Measurements from ENCODE around the gene BZW2. TPM values are rescaled to one million over a fixed set of nuclear protein-coding genes. Genes with fewer than 3 reads are reported as not detected.

The BZW2 gene
- total RNA-seq, 1 donor from 2014 or later: 67.7 TPM

GRCh38 chr7:16721541-16721940, 75.6 kb downstream of the BZW2 start:
- no peak for DNase-seq

GRCh38 chr7:16724344-16724743, 78.4 kb downstream of the BZW2 start:
- DNase-seq: no peak

DNA sequence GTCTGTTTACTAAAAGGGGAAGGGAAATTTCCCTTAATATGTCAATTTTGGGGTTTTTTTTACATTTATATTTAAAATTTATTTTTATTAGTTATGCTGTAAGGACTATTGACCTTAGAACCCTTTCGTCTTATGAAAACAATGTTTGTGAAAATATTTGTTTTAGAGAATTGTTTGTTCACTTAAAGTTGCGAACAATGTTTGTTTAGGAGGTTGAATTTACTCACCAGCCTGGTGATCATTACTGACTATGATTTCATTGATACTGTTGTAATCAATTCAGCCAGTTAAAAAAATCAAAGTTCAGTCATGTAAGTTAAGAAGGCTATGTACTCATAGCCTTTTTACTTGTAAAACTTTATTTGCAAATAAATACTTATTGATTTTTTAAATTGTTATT, 80.2 kb downstream of the BZW2 start:
- DNase-seq: no peak

DNA sequence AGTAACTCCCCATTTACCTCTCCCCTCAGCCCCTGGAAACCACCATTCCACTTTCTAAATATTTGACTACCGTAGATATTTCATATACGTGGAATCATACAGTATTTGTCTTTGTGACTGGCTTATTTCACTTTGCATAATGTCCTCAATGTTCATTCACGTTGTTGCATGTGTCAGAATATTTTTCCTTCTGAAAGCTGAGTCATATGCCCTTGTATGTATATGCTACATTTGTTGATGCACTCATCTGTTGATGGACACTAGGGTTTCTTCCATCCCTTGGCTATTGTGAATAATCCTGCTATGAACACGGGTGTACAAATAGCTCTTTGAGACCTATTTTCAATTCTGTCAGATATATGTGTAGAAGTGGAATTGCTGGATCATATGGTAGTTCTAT, 81.8 kb downstream of the BZW2 start:
- DNase-seq: no peak

GRCh38 chr7:16728811-16729210, 82.8 kb downstream of the BZW2 start:
- DNase-seq: no peak

DNA sequence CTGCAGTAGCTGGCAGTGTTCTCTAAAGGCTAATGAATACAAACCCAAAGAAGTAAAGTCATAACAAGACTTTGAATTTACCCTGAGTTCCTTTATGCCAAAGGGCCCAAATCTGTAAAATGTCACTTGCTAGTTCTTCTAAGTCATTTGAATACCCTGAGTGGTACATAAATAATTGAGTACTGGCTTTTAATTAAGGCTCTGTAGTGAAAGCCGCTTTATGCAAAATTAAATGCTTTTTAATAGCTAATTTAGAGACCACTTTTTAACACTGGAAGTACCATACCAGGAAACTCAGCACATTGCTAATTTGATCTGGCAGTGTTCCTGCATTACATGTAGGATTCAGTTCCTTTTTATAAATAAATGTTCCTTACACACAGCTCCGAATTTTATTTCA, 83.6 kb downstream of the BZW2 start:
- no peak for DNase-seq

DNA sequence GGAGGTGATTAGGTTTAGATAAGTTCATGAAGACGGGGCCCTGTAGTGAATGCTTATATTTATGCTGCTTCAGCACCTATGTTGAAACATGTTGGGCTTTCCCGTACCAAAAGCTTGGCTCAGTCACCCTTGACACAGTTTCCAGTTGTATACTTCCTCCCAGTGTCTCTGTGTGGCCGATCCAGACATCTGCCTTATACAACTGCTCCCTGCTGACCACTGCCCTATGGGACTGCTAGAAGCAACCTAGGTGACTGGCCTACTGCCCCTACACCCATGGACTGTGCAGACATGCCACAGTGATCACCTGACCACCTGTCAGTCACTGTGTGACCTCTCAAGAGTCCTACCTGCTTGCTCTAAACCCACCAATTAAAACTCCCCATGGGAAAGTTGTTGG, 85.0 kb downstream of the BZW2 start:
- DNase-seq: no peak

GRCh38 chr7:16732828-16733227, 86.8 kb downstream of the BZW2 start:
- DNase-seq: no peak

DNA sequence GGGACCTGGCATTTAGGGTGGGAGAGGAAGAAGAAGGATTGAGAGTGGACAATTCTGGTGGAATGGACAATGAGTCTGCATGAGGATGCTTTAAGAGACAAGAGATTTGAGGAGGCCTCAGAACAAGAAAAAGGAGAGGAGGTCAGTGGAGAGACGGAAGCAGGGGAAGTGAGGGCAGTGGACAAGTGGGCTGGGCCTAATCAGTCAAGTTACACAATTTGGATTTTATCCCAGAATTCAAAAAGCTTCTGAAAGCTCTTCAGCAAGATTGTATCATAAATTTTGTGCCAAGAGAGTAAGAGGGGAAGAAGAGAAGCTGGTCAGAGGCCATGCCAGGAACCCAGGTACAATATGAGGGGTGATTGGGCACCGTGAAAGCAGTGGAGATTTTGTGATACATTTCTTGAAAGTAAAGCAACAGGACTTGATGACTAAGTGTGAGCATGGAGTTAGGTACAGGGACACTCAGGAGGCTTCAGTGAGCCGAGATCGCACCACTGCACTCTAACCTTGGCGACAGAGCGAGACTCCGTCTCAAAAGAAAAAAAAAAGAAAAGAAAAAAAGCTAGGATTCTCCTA, 88.3 kb downstream of the BZW2 start:
- no peak for DNase-seq

GRCh38 chr7:16735020-16735419, 89.0 kb downstream of the BZW2 start:
- no peak for DNase-seq

- DNase-seq: no peak
Measured at GRCh38 chr7:16738011-16738688, 92.2 kb downstream of the BZW2 start.

GRCh38 chr7:16739863-16740622, 94.1 kb downstream of the BZW2 start:
- no peak for DNase-seq

GRCh38 chr7:16740623-16740953, 94.6 kb downstream of the BZW2 start:
- DNase-seq: no peak

DNA sequence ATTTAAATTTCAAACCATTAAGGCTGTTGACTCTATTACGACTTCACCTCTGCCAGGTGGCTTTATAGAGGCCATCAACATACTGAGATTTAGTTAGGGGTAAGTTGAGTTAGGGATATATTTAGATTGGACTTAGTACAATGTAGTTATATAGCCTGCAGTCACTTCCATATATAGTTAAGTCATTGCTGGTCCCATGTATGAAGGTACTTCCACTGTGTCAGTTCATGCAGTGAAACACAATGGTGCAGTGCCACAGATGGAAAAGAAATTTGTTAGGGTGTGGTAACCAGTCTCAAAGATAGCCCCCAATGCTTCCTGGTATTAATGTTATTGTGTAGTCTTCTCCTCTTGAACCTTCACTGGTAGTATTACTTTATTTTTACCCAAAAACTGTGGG, 95.0 kb downstream of the BZW2 start:
- no peak for DNase-seq

DNA sequence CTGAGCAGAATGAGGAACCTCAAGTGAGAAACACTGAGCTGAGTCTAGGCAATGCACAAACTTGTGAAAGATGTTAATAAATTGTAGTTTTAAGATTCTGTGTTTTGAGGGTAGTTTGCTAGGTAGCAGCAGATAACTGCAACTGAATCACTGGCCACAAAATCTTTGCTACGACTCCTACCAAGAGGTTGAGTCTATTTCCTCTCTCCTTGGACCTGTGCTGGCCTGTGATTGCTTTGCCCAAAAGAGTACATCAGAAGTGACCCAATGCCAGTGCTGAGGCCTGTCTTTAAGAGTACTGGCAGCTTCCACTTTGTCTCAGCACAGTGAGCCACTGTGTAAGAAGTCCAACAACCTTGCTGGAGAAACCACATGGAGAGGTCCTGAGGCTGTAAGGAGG, 95.7 kb downstream of the BZW2 start:
- no peak for DNase-seq

- DNase-seq: no peak
Measured at GRCh38 chr7:16742547-16742946, 96.6 kb downstream of the BZW2 start.

DNA sequence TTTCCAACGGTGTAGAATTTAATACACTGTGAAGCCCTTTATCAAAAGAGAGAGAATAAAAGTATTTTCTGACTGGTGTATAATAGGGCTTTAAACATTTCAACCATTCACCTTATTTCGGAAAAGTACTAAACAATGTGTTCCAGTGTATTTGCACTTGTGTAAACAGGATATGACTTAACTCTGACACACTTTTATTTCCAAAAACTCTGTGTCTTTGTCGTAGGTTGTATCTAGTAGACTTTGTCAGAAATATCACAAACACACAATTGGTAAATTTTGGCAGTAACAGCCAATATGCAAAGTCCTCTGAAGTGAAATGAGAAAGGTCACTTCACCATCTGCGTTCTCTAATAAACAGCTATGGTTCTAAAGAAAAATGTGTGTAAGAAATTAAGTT, 97.3 kb downstream of the BZW2 start:
- no peak for DNase-seq

- no peak for DNase-seq
Measured at GRCh38 chr7:16744518-16745250, 98.7 kb downstream of the BZW2 start.

GRCh38 chr7:16745645-16746044, 99.7 kb downstream of the BZW2 start:
- no peak for DNase-seq

- DNase-seq: peak; percentile 47
Measured at GRCh38 chr7:16747102-16747501, 101.1 kb downstream of the BZW2 start.

GRCh38 chr7:16753102-16753931, 107.3 kb downstream of the BZW2 start, which contains the start of gene TSPAN13:
TSPAN13 (plus strand) TSS chr7:16753755; CDS start chr7:16753968, 213 bp downstream.
- no peak for DNase-seq

Data from skin of body (tissue), 2 donors.